SW 1271 (cell line): ENCODE results near the gene RNF214.
"Not testable (repeated sequence)": the region's sequence is repeated elsewhere in the genome, so short reads cannot be mapped to it uniquely, and the experiment has no call there.

ENCODE experiments used
- DNase-seq, 2 experiments: peaks; one replicate each; lab custom pipeline; 2025; lab: John Stamatoyannopoulos, UW

The RNF214 gene

GRCh38 chr11:117197516-117198456 lies 34.7 kb upstream of the RNF214 start:
- DNase-seq, result no peak

- no peak for DNase-seq
These were observed 33.9 kb upstream of the RNF214 start for GRCh38 chr11:117198613-117199012.

GRCh38 chr11:117199053-117199915 lies 33.2 kb upstream of the RNF214 start, which contains the start of gene TAGLN:
TSS of gene TAGLN (plus strand) at chr11:117199370. CDS start at chr11:117203014, 3,644 bp downstream.
- DNase-seq, result no peak

GRCh38 chr11:117199916-117200812 lies 32.3 kb upstream of the RNF214 start:
- no peak for DNase-seq

- DNase-seq, result no peak
These were observed 31.4 kb upstream of the RNF214 start for GRCh38 chr11:117200813-117201657.

GRCh38 chr11:117201658-117202305 lies 30.7 kb upstream of the RNF214 start:
- DNase-seq, result no peak

GRCh38 chr11:117202386-117203068 lies 29.9 kb upstream of the RNF214 start:
- no peak for DNase-seq

GRCh38 chr11:117203069-117203407 lies 29.4 kb upstream of the RNF214 start:
- no peak for DNase-seq

GRCh38 chr11:117204283-117205080 lies 28.0 kb upstream of the RNF214 start:
- no peak for DNase-seq

GRCh38 chr11:117205211-117205818 lies 27.2 kb upstream of the RNF214 start:
- no peak for DNase-seq

GRCh38 chr11:117206111-117206510 lies 26.4 kb upstream of the RNF214 start:
- DNase-seq, result not testable (repeated sequence)

- not testable (repeated sequence) for DNase-seq
These were observed 25.6 kb upstream of the RNF214 start for GRCh38 chr11:117206859-117207258.

GRCh38 chr11:117207481-117207880 lies 25.0 kb upstream of the RNF214 start:
- DNase-seq, result not testable (repeated sequence)

- DNase-seq, result not testable (repeated sequence)
These were observed 23.8 kb upstream of the RNF214 start for GRCh38 chr11:117208710-117209109.

GRCh38 chr11:117209351-117210125 lies 22.9 kb upstream of the RNF214 start:
- not testable (repeated sequence) for DNase-seq

- no peak for DNase-seq
These were observed 21.9 kb upstream of the RNF214 start for GRCh38 chr11:117210620-117211019.

- DNase-seq, result no peak
These were observed 19.6 kb upstream of the RNF214 start for GRCh38 chr11:117212697-117213355.
